HG03097 (cell line): ENCODE data around the gene VCPKMT.

ENCODE experiments used
- ATAC-seq: cut with Tn5 transposase; IDR thresholded peaks from one replicate; pipeline ENCODE4 v1.9.1; 2021; ENCODE audit not compliant: unreplicated experiment, low FRiP score

VCPKMT gene

DNA sequence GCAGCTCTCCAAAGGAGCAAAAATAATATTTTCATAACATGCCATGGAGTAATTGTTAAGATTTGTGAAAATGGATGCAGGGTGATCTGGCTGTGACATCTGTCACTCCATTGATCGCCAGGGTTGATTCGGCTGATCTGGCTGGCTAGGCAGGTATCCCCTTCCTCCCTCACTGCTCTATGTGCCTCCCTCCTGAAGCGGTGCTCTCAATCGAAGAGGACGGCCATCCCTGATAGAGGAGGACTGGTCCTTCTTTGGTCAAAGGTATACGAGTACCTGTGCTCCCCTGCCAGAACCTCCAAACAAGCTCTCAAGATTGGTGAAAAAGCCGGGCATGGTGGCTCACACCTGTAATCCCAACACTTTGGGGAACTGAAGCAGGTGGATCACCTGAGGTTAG, 47.9 kb downstream of the VCPKMT start:
- no peak for ATAC-seq

DNA sequence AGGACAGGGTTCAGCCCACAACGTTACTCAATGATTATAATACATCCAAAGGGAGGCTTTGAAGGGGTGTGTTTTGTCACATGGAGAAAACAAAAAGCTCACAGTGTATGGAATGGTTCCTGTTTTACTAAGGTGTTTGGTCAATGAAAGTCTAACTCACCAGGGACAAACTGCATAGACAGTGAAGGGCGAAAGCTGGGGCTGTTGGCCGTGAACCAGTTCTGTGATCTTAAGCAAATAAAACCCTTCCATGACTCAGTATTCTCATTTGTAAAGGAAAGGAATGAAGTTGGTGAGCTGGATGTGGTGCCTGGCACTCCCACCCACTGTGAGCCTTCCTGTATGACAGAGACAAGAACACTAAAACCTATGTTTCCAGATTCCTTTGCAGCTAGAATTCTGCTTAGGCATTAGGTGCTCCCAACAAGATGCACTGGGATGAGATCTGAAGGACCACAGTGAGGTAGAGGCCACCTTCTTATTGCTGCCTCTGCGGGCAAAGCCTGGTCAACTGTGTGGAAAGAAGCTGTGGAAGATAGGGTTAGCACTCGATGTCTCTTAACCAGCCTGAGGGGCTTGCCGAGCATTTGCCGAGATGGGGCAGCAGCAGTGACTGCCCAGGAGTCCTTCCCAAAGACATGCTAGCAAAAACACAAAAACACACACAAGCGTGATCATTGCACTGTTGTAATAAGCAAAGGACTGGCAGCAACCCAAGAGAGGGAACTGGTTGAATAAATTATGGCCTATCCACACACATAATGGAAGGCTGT, 48.5 kb downstream of the VCPKMT start:
- ATAC-seq = no peak

DNA sequence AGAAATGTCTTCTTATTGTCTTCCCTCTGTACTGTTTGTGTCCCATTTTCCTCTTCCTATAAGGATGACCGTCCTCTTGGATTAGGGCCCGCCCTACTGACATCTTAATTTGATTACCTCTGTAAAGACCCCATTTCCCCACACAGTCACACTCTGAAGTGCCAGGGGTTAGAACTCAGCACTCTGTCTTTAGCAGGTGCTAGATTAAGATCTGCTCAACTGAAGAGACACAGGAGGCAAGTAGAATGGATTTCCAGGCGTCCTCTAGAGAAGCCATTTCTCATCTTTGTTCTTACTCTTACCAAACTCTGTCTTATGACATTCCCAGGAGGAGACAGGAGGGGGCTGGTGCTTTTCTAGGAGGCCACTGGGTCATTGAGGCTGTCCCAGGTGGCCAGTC, 50.8 kb downstream of the VCPKMT start:
- no peak for ATAC-seq

DNA sequence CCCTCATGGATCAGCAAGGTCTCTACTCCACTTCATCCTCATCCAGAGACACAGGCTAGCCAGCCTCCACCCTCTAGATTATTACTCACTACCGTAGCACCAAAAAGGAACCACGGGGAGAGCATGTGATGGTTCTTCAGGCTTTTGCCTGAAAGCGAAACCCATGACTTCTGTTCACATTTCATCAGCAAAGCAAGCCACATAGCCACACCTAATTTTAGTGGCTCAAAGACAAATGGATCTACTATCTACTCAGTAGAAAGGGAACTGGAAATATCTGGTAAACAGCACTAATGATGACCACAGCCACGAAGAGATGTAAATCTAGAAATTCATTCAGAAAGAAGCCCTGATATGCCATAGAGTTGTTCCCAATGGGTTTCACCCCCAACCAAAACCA, 51.4 kb downstream of the VCPKMT start:
- peak; percentile 54 for ATAC-seq

DNA sequence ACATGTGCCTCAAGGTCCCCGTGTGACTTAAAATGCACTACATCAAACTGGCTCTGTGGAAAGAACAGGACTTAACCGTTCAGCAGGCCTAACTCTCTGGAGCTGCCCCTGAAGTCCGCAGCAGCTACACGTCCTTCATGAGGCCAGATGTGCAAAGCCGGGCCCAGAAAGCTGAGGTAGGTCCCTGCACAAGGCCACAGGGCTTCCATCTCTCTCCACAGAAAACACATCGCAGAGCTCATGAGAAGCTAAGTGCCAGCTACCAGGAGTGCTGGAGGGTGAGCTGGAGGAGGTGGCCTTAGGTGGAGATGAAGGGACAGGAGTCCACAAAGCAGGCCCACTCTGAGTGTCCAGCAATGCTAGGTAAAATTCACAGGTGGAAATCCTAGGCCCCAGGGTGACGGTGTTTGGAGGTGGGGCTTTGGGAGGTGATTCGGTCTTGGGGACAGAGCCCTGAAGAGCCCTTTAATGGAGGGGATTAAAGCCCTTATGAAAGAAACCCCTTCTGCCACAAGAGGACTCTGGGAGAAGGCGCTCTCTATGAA, 52.4 kb downstream of the VCPKMT start:
- no peak for ATAC-seq

DNA sequence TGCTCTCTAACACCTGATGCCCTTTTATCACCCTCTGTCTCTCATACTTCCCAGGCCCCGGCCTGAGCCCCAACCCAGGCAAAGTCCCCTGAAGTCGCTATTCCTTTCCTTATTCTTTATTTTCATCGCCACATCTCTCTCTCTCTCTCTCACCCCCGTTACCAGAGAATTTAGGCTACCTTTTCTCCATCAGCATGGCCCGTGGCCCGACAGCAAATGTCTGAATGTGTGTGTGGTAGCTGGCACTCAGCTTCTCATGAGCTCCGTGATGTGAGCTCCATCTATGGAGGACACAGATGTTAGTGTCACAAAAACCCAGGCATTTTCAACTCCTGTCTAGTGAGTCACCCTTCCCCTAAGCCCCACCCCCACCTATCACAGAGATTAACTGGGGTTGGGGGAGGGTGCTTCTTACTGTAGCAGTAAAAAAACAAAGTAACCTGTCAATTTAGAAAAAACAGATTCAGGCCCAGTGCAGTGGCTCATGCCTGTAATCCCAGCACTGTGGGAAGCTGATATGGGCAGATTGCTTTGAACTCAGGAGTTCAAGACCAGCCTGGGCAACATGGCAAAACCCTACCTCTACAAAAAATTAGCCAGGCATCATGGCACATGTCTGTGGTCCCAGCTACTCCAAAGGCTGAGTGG, 53.8 kb downstream of the VCPKMT start:
- no peak for ATAC-seq

DNA sequence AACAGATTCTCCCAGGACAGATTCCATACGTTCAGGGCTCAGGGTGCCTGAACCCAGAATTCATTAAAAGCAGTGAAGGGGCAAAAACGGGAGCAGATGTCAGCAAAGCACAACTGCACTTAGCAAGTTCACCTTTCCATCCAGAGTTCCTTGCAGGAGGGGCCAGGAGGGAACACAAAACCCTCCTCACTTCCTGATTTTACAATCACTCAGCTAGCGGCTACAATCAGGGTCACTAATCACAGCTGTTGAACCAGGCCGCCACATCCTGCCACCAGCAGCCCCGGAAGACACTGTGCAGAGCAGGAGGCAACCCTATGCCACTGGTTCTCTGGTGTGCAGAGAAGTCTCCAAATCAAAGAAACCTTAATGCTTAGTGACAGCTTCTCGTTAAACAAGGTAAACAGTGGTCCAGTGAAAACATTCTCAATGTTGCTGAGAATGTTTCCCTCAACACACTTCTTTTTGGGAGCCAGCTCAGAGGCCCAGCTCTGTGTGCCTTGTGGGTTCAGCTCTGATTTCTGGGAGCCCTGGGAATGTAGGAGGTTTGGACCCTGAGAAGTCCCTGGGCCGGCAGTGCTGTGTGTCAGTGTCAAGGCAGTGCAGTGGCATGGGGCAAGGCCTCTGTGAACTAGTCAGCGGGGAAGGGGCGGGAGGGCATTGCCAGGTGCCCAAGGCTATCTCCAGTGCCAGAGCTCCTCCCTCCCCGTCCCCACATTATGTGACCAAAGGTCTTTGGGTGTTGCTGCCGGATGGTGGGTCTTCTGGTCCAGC, 54.5 kb downstream of the VCPKMT start:
- ATAC-seq = peak; percentile 45

DNA sequence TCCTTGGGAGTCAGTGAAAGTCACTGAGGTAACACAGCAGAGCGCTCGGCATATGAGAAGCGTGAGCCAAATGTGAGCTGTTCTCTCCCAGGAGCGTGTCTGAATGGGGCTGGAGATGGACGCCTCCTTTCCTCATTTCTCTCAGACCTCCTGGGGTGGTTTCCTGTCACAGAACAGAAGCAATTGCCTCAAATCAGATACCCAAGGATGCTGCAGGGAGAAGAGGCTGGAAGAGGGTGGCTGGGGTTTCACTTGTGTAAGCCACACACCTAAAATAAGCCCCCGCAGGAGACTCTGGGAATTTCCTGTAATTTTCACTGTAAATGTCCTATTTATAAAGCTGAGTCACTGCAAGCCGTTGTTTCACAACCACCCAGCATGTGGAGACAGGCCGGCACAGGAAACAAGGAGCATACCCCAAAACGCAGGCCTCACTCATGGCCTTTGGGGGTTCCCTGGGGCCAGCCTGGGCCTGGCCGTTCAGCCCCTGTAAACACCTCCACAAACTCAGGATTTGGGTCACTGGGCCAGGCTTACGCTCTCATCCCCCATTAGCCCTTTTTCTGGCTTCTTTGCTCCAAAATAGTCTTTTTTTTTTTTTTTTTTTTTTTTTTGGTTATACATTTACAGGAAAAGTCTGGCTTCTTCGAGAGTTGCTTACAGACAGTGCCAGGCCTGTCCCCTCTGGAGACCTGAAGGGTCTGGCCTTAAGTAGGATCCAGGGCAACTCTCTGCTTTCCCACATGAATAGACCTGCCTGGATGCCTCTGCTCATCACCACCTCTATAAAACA, 55.3 kb downstream of the VCPKMT start:
- peak; percentile 26 for ATAC-seq

DNA sequence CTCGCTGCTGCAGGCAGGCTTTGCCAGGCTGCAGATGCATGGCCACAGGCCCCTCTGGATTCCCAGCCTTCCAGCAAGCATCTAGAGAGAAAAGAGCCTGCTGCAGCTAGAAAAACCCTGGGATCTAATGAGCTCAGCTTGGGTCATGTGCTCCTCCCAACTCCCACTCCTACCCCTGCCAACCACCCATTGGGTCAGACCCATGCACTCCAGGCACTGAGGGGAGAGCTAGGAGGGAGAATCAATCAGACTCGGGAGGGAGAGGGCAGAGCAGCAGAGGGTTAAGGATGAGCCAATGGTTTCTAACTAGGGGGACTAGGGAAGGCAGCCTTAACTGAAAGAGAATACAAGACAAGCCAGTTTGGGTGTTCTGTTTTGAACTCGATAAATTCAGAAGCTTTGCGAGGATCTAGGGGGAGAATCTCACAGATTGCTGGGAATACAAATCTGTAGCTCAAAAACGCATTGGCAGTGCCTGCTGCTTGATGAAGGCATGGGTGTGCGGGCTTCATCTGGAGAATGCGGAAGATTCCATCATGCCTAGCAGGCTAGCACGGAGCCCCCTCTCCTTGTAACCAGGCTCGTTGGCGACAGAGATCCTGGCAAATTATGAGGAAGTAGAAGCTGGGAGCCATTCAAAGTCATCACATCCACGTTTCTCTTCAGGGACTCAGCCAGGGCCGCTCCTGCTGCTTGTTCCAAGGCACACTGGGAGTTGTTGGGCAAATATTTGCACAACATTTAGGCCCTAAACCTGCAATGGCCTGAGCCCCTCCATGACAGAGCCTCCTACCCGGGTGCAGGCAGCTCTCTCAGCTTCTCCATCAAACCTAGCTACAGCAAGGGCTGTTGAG, 56.4 kb downstream of the VCPKMT start:
- ATAC-seq = no peak
